Activated T-helper 2 cell treated with anti-CD3 and anti-CD28 coated beads, Interferon-gamma antibody, Interleukin-2, Interleukin-4, amounts not matched to agents 10 μg/mL and 5 μg/mL and 100 μg/mL, durations not matched to agents 14 hours and 24 hours and 36 hours (primary cell): ENCODE results near the gene MAN2B1. TPM values are rescaled to one million over a fixed set of nuclear protein-coding genes. Genes with fewer than 3 reads are reported as not detected.
A peak's percentile ranks its signal among the peaks of the same experiment; 100 is the strongest.
"Not testable (repeated sequence)": the region's sequence is repeated elsewhere in the genome, so short reads cannot be mapped to it uniquely, and the experiment has no call there.

Experiments
- DNase-seq: peaks from one replicate; pipeline ENCODE4 v3.0.0; 2021; ENCODE audit warnings: low spot score
- H3K27ac Mint-ChIP-seq: one replicate; pipeline ENCODE4 v1.8.0; 2021; ENCODE audit warnings: mixed read lengths
- H3K27me3 Mint-ChIP-seq: one replicate; pipeline ENCODE4 v1.8.0; 2021; ENCODE audit warnings: low read depth, mixed read lengths
- H3K36me3 Mint-ChIP-seq: one replicate; pipeline ENCODE4 v1.8.0; 2021; ENCODE audit warnings: low read depth, mixed read lengths
- H3K4me1 Mint-ChIP-seq: one replicate; pipeline ENCODE4 v1.8.0; 2021; ENCODE audit warnings: low read depth, mixed read lengths
- H3K4me3 Mint-ChIP-seq: one replicate; pipeline ENCODE4 v1.8.0; 2021; ENCODE audit warnings: low read depth, mild to moderate bottlenecking, moderate library complexity, mixed read lengths
- H3K9me3 Mint-ChIP-seq: one replicate; pipeline ENCODE4 v1.8.0; 2021; ENCODE audit warnings: mixed read lengths
- intact Hi-C: fragments of 100-400 bp; cut with micrococcal nuclease; formaldehyde crosslinking; loops from one replicate; pipeline ENCODE4 v1.15.1; 2023
- total RNA-seq: library from RNA; stranded (reverse); gene quantifications from 2 replicates; pipeline ENCODE4 v1.2.3, GENCODE V29; 2022

MAN2B1 gene
- total RNA-seq, 1 donor from 2014 or later = 133 TPM

- peak within 1 kb of the TSS; percentile 88 for H3K27ac Mint-ChIP-seq
- peak within 1 kb of the TSS; percentile 99 for H3K4me3 Mint-ChIP-seq
- no peaks in the 10 kb centered on the region for H3K9me3 Mint-ChIP-seq
- peaks cover 35% of the 10 kb centered on the region for H3K36me3 Mint-ChIP-seq
- H3K4me1 Mint-ChIP-seq = peaks cover 8% of the 10 kb centered on the region
- DNase-seq = peak; percentile 89
- no peaks in the 10 kb centered on the region for H3K27me3 Mint-ChIP-seq
- intact Hi-C loops = loop anchor here (1.0 to 5.0 kb wide), 7 partner anchors 12 to 166 kb away; partner anchors contain the start of genes FBXW9, JUNB, ZNF490 and ZNF791
Measured at GRCh38 chr19:12681074-12681987, 14.8 kb upstream of the MAN2B1 start, which contains the start of gene DHPS. TSS of gene DHPS (minus strand) at chr19:12681880. CDS start at chr19:12681766, 114 bp downstream.

GRCh38 chr19:12680034-12680433 is 13.5 kb upstream of the MAN2B1 start:
- no peak for DNase-seq
- no peaks in the 10 kb centered on the region for H3K9me3 Mint-ChIP-seq
- H3K27ac Mint-ChIP-seq = no peak overlapping the region
- H3K27me3 Mint-ChIP-seq = no peaks in the 10 kb centered on the region
- peak overlapping the region; percentile 99 for H3K4me3 Mint-ChIP-seq
- H3K36me3 Mint-ChIP-seq = peaks cover 48% of the 10 kb centered on the region
- intact Hi-C loops = loop anchor here (2.0 to 5.0 kb wide), 5 partner anchors 17 to 167 kb away; partner anchors contain the start of genes FBXW9, JUNB, ZNF490 and ZNF791
- peaks cover 8% of the 10 kb centered on the region for H3K4me1 Mint-ChIP-seq

- peaks cover 67% of the 10 kb centered on the region for H3K36me3 Mint-ChIP-seq
- intact Hi-C loops, H3K4me3 Mint-ChIP-seq, H3K4me1 Mint-ChIP-seq, DNase-seq, H3K27ac Mint-ChIP-seq, H3K9me3 Mint-ChIP-seq, H3K27me3 Mint-ChIP-seq: not testable (repeated sequence)
Measured at GRCh38 chr19:12678039-12678438, 11.5 kb upstream of the MAN2B1 start.

DNA sequence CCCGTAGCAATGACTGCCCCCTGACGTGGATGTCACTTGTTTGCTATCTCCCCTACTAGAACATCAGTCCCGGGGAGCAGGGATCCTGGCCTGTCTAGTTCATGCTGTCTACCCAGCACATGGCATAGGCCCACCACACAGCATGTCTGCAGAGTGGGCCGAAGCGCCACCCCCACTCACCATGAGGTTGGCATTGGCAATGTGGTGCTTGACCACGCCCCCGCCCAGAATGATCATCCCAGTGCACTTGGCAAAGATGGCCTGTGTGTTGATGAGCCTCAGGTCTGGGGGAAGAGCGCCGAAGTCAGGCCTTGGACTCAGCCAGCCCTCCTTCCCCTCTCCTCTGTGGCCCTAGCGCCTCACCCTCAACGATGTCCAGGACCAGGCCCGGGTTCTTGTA is 10.4 kb upstream of the MAN2B1 start:
- Mint-ChIP-seq H3K27ac (no peak overlapping the region), H3K4me3 (no peak overlapping the region), H3K27me3 (no peaks in the 10 kb centered on the region), H3K4me1 (peaks cover 10% of the 10 kb centered on the region), H3K36me3 (peaks cover 74% of the 10 kb centered on the region), H3K9me3 (no peaks in the 10 kb centered on the region)
- DNase-seq = no peak
- intact Hi-C loops = loop anchor here (1.0 kb wide), 1 partner anchor 37 kb away; no protein-coding TSS in a partner anchor

DNA sequence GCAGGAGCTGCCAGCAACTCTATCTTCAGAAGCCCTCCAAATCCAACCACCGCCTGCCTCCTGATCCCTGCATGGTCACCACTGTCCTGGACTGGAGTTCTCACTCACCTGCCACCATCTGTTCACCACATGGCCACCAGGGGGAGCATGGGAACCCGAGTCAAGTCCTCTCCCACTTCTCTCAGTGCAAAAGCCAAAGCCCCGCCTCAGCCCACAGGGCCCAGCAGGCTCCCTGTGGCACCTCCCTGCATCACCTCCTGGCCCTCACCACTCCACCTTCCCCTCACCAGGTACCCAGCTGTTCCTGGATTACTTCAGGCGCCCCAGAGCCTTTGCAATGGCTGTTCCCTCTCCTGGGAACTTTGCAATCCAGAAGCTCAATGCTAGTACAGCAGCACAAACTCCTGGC is 9.8 kb upstream of the MAN2B1 start:
- intact Hi-C loops = loop anchor here (1.0 kb wide), 1 partner anchor 36 kb away; no protein-coding TSS in a partner anchor

DNA sequence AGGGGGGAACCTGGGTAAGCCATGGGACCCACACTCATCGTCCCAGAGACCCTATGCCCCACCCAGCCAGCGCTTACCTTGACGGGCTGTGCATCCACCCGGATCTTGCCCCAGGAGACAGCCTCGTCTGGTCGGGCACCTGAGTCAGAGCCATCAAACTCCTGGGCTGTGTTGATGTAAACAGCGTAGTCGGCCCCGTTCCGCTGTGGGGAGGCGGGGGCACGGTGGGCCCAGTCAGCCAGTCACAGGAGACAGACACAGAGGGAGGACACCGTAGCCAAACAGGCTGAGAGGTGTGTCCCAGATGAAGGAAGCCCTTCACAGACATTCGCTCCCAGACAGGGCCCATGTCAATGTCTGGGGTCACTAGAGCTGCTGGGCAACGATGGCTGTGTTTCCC is 9.4 kb upstream of the MAN2B1 start:
- intact Hi-C loops = loop anchor here (1.0 kb wide), 1 partner anchor 36 kb away; no protein-coding TSS in a partner anchor
- Mint-ChIP-seq H3K27ac (no peak overlapping the region), H3K4me1 (peaks cover 9% of the 10 kb centered on the region), H3K36me3 (peaks cover 73% of the 10 kb centered on the region), H3K27me3 (no peaks in the 10 kb centered on the region), H3K9me3 (no peaks in the 10 kb centered on the region), H3K4me3 (no peak overlapping the region)
- DNase-seq = no peak

More for the DNA sequence above, 9.8 kb upstream of the MAN2B1 start:
- DNase-seq = peak; percentile 78
- Mint-ChIP-seq H3K4me1 (peaks cover 12% of the 10 kb centered on the region), H3K27ac (no peak overlapping the region), H3K36me3 (peaks cover 77% of the 10 kb centered on the region), H3K27me3 (no peaks in the 10 kb centered on the region), H3K9me3 (no peaks in the 10 kb centered on the region), H3K4me3 (no peak overlapping the region)

GRCh38 chr19:12675399-12675798 is 8.9 kb upstream of the MAN2B1 start:
- intact Hi-C loops = no loop called here

DNA sequence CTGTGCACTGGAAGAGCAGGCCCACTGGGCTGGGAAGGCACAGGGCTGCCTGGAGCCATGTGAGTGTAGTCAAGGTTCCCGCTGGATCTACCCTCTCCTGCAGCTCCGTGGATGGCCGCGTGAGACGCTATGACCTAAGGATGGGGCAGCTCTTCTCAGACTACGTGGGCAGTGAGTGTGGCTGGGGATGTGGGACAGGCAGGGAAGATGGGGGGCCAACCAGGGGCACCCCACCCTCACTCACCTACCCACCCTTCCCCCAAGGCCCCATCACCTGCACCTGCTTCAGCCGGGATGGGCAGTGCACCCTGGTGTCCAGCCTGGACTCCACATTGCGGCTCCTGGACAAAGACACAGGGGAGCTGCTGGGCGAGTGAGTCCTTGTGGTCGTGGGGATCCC is 6.2 kb upstream of the MAN2B1 start:
- intact Hi-C loops = loop anchor here (1.0 kb wide), 1 partner anchor 108 kb away; no protein-coding TSS in a partner anchor
- Mint-ChIP-seq H3K27ac (no peak overlapping the region), H3K9me3 (no peaks in the 10 kb centered on the region), H3K27me3 (no peaks in the 10 kb centered on the region), H3K36me3 (peaks cover 63% of the 10 kb centered on the region), H3K4me1 (peaks cover 19% of the 10 kb centered on the region), H3K4me3 (no peak overlapping the region)
- no peak for DNase-seq

More at GRCh38 chr19:12675399-12675798, 8.9 kb upstream of the MAN2B1 start:
- peaks cover 75% of the 10 kb centered on the region for H3K36me3 Mint-ChIP-seq
- no peaks in the 10 kb centered on the region for H3K9me3 Mint-ChIP-seq
- H3K4me3 Mint-ChIP-seq = no peak overlapping the region
- no peaks in the 10 kb centered on the region for H3K27me3 Mint-ChIP-seq
- H3K27ac Mint-ChIP-seq = no peak overlapping the region
- no peak for DNase-seq
- peaks cover 11% of the 10 kb centered on the region for H3K4me1 Mint-ChIP-seq

DNA sequence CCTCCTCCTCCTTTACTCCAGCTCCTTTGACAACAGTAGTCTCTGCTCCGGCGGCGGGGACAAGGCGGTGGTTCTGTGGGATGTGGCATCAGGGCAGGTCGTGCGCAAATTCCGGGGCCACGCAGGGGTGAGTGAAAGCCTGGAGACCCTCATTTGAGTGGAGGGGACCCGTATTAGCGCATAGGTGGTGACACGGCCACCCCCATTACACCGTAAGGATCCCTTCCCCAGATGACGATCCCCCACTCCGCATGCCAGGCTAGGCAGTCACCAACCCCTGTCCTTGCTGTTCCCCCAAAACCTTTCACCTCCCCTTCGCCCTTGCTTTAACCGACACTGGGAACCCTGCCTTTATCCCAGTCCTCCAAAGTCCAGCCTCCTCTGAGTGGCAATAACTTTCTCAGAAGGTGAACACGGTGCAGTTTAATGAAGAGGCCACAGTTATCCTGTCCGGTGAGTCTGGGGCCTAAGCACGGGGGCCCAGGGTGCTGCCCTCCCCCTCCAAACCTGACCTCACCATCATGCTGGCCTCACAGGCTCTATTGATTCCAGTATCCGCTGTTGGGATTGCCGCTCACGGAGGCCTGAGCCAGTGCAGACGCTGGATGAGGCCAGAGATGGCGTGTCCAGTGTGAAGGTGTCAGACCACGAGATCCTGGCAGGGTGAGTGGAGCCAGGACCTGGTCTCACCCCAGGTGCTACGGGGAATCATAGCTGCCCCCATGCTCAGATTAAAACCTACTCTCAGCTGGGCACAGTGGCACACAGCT is 3.8 kb upstream of the MAN2B1 start:
- Mint-ChIP-seq H3K4me3 (peak overlapping the region; percentile 93), H3K9me3 (no peaks in the 10 kb centered on the region), H3K27me3 (no peaks in the 10 kb centered on the region), H3K27ac (peak overlapping the region; percentile 100), H3K36me3 (peaks cover 47% of the 10 kb centered on the region), H3K4me1 (peaks cover 31% of the 10 kb centered on the region)
- no peak for DNase-seq
- intact Hi-C loops = no loop called here

- Mint-ChIP-seq H3K27ac (peak overlapping the region; percentile 100), H3K4me3 (peak overlapping the region; percentile 93), H3K36me3 (peaks cover 43% of the 10 kb centered on the region), H3K9me3 (no peaks in the 10 kb centered on the region), H3K4me1 (peaks cover 38% of the 10 kb centered on the region), H3K27me3 (no peaks in the 10 kb centered on the region)
- intact Hi-C loops = loop anchor here (1.0 kb wide), 4 partner anchors 12 to 118 kb away; partner anchors contain the start of genes DHPS, ZNF490, ZNF564 and ZNF791
- DNase-seq = peak; percentile 71
Measured at GRCh38 chr19:12669270-12670158, 3.0 kb upstream of the MAN2B1 start.

DNA sequence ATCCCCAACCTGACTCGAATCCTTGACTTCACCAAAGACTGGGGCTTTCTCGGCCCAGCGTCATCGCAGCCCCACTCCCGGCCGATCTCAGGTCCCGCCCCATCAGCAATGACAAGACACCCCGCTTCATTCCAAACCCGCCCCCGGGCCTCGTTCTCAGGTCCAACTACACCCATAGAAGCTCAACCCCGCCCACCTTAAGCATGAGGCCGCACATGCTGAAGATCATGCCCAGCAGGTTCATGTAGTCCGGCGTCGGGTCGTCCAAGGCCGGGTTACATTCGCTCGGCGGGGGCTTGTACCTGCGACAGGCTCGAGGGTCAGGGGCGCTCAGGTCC is 2.4 kb upstream of the MAN2B1 start:
- H3K27ac Mint-ChIP-seq = peak overlapping the region; percentile 100
- H3K4me3 Mint-ChIP-seq = peak overlapping the region; percentile 93
- DNase-seq = peak; percentile 65
- no peaks in the 10 kb centered on the region for H3K9me3 Mint-ChIP-seq
- H3K27me3 Mint-ChIP-seq = no peaks in the 10 kb centered on the region
- H3K36me3 Mint-ChIP-seq = peaks cover 43% of the 10 kb centered on the region
- H3K4me1 Mint-ChIP-seq = peaks cover 40% of the 10 kb centered on the region
- intact Hi-C loops = loop anchor here (1.0 kb wide), 4 partner anchors 12 to 118 kb away; partner anchors contain the start of genes DHPS, ZNF490, ZNF564 and ZNF791

- H3K4me1 Mint-ChIP-seq = peaks cover 40% of the 10 kb centered on the region
- H3K27ac Mint-ChIP-seq = peak overlapping the region; percentile 100
- H3K4me3 Mint-ChIP-seq = peak overlapping the region; percentile 93
- H3K27me3 Mint-ChIP-seq = no peaks in the 10 kb centered on the region
- DNase-seq = no peak
- peaks cover 43% of the 10 kb centered on the region for H3K36me3 Mint-ChIP-seq
- intact Hi-C loops = no loop called here
- H3K9me3 Mint-ChIP-seq = no peaks in the 10 kb centered on the region
Measured at GRCh38 chr19:12668346-12668745, 1.8 kb upstream of the MAN2B1 start.
